Measurements from ENCODE around the gene MED9. TPM values are rescaled to one million over a fixed set of nuclear protein-coding genes. Genes with fewer than 3 reads are reported as not detected.

Gene MED9
- total RNA-seq, 4 donors from 2014 or later: 3.2 to 17.4 (median 13.4) TPM

DNA sequence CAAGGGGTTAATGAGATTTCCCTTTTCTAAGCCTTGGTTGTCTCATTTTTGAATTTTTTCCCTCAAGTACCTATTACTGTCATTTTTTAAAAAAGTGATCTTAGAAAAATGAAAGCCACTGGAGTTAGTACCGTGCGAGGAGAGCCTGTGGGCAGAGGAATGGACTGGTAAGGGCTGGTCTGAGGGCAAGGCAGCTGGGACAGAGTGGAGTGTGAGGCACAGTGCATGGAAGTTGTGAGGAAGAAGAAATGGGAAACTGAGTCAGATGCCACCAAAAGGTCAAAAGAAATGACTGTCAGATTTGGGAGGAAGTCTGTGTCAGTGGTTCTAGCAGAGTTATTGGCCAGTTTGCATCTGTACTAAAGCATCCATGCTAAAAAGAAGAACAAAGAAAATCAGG is 11.2 kb downstream of the MED9 start:
- DNase-seq: no peak
- H3K9me3 ChIP-seq: no peaks in the 10 kb centered on the region
- H3K36me3 ChIP-seq: no peaks in the 10 kb centered on the region
- H3K27me3 ChIP-seq: no peaks in the 10 kb centered on the region
- H3K27ac ChIP-seq: no peak overlapping the region
- TF ChIP-seq POLR2A (IDR thresholded peaks at IDR 0.05): no peak
- TF ChIP-seq CTCF (IDR thresholded peaks at IDR 0.05): no peak
- no peak overlapping the region for H3K4me3 ChIP-seq
- H3K4me1 ChIP-seq: no peaks in the 10 kb centered on the region
- intact Hi-C loops (cut with DNase I; ENCODE audit: low total_unique reads): no loop called here

DNA sequence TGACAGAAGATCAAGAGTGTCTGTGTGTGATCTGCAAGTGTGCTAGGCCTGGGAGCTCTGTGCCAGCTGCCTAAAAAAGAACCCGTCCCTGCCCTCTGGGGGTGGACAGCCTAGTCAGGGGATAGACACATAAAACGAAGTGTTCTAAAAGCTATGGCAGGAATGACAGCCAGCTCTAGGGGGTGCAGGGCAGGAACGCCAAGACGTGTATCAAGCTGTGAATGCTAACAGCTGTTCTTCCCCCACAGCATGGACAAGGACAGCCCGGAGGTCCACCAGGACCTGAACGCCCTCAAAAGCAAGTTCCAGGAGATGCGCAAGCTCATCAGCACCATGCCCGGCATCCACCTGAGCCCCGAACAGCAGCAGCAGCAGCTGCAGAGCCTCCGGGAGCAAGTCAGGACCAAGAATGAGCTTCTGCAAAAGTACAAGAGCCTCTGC is 14.3 kb downstream of the MED9 start:
- intact Hi-C loops (cut with DNase I; ENCODE audit: low total_unique reads): loop anchor here (10.0 kb wide), 1 partner anchor 104 kb away; the partner anchor contains the start of gene PEMT
- TF ChIP-seq CTCF (IDR thresholded peaks at IDR 0.05) (no peak), POLR2A (IDR thresholded peaks at IDR 0.05) (no peak)
- no peaks in the 10 kb centered on the region for H3K9me3 ChIP-seq
- no peak overlapping the region for H3K4me3 ChIP-seq
- H3K27me3 ChIP-seq: no peaks in the 10 kb centered on the region
- peaks cover 0 to 11% of the 10 kb centered on the region in 2 donors for H3K4me1 ChIP-seq
- H3K27ac ChIP-seq: no peak overlapping the region
- DNase-seq: no peak
- H3K36me3 ChIP-seq: no peaks in the 10 kb centered on the region

DNA sequence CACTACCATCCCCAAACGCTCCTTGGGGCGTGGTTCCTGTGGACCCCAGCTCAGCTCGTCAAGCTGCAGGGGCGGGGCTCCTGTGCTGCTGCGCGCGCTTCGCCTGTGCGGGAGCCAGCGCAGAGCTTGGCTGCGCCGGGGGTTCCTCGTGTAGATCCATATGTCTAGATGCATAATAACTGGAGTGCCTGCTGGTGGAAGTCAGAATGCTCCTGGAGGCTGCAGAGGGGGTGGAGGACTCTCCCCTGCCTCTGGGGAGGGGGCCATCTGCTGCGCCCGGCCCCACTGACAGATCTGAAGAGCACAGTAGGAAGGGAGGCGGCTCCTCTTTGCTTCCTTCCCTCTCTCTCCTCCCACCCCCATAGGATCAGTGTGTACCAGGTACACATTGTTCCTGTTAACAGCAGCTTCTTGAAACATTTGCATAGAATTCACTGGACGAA is 14.8 kb downstream of the MED9 start:
- TF ChIP-seq CTCF (IDR thresholded peaks at IDR 0.05) (no peak), POLR2A (IDR thresholded peaks at IDR 0.05) (no peak)
- no peaks in the 10 kb centered on the region for H3K36me3 ChIP-seq
- no peak for DNase-seq
- intact Hi-C loops (cut with DNase I; ENCODE audit: low total_unique reads): loop anchor here (10.0 kb wide), 1 partner anchor 103 kb away; the partner anchor contains the start of gene PEMT
- H3K9me3 ChIP-seq: no peaks in the 10 kb centered on the region
- H3K27ac ChIP-seq: no peak overlapping the region
- H3K27me3 ChIP-seq: no peaks in the 10 kb centered on the region
- peaks cover 0 to 11% of the 10 kb centered on the region in 2 donors for H3K4me1 ChIP-seq
- H3K4me3 ChIP-seq: no peak overlapping the region

GRCh38 chr17:17492085-17492484 is 15.3 kb downstream of the MED9 start:
- Histone ChIP-seq H3K9me3 (no peaks in the 10 kb centered on the region), H3K4me3 (no peak overlapping the region), H3K36me3 (no peaks in the 10 kb centered on the region), H3K27me3 (no peaks in the 10 kb centered on the region), H3K27ac (no peak overlapping the region), H3K4me1 (peaks cover 0 to 11% of the 10 kb centered on the region in 2 donors)
- TF ChIP-seq POLR2A (IDR thresholded peaks at IDR 0.05): no peak
- TF ChIP-seq CTCF (IDR thresholded peaks at IDR 0.05): no peak
- no peak for DNase-seq
- intact Hi-C loops (cut with DNase I; ENCODE audit: low total_unique reads): loop anchor here (10.0 kb wide), 1 partner anchor 103 kb away; the partner anchor contains the start of gene PEMT

DNA sequence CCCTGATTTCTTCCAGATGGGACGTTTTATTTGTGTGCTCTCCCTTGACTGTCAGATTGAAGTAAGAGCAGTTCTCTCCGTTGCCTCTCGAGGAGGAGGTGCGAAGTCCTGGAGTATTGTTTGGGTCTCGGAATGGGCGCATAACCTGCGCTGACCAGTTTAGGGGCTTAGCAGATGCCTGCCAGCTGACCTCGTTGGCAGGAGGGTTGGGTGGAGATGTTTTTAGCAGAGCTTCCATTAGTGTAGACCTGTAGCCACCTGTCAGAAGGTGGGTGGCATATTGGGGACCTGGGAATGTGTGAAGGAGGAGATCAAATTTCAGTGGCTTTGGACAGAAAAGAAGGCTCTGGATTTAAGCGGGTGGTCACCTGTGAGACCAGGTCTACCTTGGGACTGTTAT is 15.8 kb downstream of the MED9 start:
- DNase-seq: no peak
- H3K4me1 ChIP-seq: peaks cover 0 to 11% of the 10 kb centered on the region in 2 donors
- H3K9me3 ChIP-seq: no peaks in the 10 kb centered on the region
- no peaks in the 10 kb centered on the region for H3K36me3 ChIP-seq
- intact Hi-C loops (cut with DNase I; ENCODE audit: low total_unique reads): loop anchor here (10.0 kb wide), 1 partner anchor 102 kb away; the partner anchor contains the start of gene PEMT
- no peak overlapping the region for H3K27ac ChIP-seq
- no peaks in the 10 kb centered on the region for H3K27me3 ChIP-seq
- H3K4me3 ChIP-seq: no peak overlapping the region
- TF ChIP-seq CTCF (IDR thresholded peaks at IDR 0.05): no peak
- no peak for TF ChIP-seq POLR2A (IDR thresholded peaks at IDR 0.05)
